GM19099 (cell line): ENCODE results near the gene SUSD6.

Source experiments
- POLR2A ChIP-seq: IDR thresholded peaks from 3 replicates; pipeline ENCODE4 v1.6.1; 2011; ENCODE audit warnings: low read depth; ENCODE audit not compliant: insufficient read length; ENCODE audit errors: extremely low read depth

Gene SUSD6

GRCh38 chr14:69719501-69719951 lies 108.1 kb downstream of the SUSD6 start:
- no peak for TF ChIP-seq POLR2A

DNA sequence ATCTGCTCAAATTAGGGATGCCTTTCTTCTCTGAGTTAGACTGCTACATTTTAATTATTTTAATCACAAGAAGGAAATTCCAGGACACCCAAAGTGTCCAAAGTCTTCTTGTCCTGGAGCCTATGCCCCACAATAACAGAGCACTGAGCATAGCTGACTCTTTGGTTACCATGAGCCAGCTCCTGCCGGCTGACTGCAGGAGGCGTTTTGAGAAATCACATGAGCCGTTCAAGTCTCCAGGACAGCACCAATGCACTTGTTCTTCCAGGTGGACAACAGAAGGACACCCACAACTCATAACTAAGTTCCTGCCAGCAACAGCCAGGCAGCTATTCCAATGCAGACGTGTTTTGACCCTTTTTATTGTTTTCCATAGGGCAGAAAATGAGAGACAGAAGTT lies 109.5 kb downstream of the SUSD6 start:
- TF ChIP-seq POLR2A = no peak

DNA sequence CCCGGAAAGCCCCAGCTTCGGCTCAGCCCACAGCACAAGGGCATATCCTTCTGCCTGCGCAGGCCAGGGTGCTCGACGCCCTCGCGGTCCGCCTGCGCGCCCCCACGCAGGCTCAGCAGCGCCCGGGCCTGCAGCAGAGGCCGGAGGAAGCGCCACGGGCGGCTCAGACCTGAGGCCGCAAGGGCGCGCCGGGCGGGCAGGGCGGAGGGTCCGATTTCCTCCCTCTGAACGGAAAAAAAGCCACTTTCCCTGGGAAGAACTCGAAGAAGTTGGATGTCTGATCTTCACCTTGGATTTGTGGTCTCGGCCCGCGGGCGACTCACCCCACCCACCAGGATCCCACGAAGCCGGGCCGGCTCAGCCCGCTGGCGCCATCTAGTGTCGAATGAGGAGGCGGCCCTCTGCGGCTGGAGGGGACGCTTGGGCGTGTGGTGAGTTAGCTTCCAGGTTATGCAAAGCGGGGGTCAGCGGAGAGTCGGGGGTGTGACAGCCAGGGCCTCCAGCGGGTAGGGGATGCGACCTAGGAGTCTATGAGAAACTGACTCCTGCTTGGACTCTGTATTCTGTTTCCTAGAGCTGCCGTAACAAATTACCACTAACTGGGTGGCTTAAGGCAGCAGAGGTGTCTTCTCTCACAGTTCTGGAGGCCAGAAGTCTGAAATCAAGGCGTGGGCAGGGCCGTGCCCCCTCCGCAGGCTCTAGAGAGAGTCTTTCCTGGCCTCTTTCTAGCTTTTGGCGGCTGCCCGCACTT lies 115.5 kb downstream of the SUSD6 start:
- no peak for TF ChIP-seq POLR2A

DNA sequence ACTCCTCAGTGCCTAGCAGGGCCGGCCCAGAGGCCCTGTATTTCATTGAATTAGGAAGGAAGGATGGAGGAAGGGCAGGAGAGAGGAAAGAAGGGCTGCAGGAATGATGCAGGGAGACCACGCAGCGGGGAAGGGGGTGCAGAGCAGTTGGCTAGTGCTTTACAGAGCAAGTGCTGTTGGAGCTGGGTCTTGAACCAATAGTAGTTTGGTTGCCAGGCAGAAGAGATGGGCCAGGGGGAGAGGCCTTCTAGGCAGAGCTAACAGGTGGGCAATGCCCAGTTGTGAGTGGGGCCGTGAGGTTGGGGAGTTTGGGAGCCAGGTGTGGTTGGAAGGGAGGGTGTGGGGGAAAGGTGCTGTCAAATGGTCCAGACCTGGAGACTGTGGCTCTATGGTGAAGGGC lies 116.5 kb downstream of the SUSD6 start:
- no peak for TF ChIP-seq POLR2A

DNA sequence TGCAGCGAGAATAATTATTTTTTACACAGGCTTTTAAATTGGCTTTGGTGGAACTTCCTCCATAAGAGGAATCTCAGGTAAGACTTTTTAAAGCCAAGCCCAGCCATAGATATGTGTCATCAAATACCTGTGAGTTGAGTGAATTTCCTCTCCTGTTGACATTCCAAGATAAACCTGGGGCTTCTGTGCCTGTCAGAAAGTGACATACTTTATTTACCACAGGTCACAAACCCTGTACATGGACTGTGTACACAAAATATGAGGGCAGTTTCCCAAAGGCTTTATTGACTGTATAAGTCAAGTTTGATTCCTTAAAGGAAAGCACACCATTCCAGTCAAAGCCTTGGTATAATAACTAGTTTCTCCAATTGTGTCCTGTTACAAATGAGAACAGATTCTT lies 129.7 kb downstream of the SUSD6 start:
- no peak for TF ChIP-seq POLR2A

DNA sequence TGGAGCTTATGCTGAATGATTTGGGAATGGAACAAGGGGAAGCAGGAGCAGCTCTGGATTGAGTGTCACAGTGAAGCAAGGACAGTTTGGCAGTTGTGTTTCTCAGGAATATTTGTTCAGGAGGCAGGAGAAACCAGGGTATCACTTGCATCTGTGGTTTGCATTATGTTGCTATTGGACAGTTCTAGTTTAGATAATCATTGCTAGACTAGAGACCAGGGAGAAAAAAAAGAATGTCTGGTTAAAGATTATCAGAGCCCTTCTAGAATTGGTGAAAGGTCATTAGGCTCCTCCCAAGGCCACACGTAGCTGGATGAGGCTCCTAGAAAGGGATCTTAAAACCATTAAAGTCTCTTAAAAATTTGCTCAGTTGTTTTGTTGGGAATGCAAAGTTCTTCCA lies 138.6 kb downstream of the SUSD6 start:
- no peak for TF ChIP-seq POLR2A

DNA sequence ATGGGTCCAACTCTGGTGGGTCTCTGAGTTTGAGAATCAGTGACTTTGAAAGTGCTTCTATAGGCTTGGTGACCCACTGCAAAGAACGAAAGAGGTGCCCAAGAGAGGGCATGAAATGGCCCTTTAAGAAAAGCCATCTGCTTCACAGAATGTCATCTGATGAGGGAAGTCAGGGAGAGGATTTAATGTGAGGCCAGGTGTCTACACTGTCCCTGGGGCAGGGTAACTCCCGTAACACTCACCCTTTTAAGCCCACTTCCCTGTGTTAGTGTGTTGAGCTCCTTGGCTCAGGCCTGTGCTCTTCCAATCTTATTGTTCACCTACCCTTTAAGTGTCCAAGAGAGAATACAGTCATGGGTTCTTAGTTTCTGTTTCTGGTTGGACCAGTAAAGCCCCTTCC lies 139.1 kb downstream of the SUSD6 start:
- no peak for TF ChIP-seq POLR2A

- TF ChIP-seq POLR2A = no peak
These were observed 141.4 kb downstream of the SUSD6 start for GRCh38 chr14:69752773-69753172.

DNA sequence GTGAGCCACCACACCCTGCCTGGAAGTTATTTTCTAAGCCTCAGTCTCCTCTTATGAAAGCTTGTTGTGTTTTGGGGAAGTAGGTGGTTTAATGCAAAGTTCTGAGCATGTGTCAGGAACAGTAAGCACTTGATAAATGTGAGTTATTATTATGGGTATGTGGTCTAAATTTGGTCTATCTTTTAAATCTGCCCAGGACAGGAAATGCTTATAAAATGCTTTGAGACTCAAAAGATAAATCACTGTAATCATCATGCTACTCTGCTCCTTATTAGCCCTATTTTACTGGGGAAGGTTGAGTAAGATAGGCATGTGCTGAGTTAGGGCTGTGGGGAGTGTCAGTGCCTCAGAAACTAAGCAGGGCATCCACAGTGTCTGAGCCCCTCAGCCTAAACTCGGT lies 142.5 kb downstream of the SUSD6 start:
- TF ChIP-seq POLR2A = no peak

DNA sequence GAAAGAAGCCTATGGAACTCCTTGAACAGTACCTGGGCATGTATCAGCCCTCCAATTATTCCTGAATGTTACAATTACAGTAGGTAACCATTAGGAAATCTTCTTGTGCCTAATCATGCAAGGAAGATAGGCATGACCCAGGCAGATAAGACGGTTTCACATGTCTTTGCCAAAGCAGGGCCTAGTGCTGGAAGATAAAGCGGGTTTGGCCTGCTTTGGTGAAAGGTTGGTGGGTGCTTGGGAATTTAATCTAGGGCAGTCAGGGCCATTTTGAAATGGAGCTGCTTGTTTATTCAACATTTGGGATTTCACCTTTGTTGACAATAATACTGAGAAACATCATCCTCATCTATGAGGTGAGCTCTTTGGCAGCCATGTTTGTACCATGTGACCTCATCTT lies 143.1 kb downstream of the SUSD6 start:
- TF ChIP-seq POLR2A = no peak

DNA sequence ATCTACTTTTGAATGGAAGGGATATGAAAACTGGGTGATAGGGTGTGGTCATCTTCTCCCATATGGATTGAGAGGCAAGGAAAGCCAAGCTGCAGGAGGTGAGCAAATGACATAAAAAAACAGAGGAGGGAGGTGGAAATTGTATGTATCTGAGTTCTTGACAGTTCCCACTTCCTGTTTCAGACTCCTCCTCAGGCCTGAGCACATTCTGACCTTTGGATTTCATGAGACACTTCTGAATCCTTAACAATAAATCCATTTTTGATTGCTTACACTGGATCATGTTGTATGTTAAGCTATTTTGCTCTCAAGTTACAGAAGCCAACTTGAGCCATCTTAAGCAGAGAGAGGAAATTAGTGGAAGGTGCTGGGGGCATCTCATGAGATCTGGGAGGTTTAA lies 143.9 kb downstream of the SUSD6 start:
- no peak for TF ChIP-seq POLR2A

DNA sequence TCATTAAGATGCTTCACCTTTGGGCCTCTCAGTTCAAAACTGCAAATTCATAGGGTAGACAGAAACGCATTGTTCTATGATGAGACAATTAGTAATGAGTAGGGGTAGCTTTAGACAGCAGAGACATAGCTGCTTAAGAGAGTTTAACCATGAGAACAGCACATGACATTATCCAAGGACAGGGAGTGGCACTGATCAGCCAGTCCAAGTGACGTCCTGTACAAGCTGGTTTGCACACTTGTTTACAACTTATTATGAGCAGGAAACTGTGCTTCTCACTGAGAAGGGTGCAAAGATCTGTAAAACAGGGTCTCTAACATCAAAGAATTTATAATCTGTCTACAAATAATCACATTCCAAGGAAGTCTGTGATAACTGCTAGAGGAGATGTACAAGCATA lies 144.4 kb downstream of the SUSD6 start:
- TF ChIP-seq POLR2A = no peak

GRCh38 chr14:69756298-69756697 lies 144.9 kb downstream of the SUSD6 start:
- TF ChIP-seq POLR2A = no peak

GRCh38 chr14:69760810-69761209 lies 149.4 kb downstream of the SUSD6 start:
- TF ChIP-seq POLR2A = no peak

DNA sequence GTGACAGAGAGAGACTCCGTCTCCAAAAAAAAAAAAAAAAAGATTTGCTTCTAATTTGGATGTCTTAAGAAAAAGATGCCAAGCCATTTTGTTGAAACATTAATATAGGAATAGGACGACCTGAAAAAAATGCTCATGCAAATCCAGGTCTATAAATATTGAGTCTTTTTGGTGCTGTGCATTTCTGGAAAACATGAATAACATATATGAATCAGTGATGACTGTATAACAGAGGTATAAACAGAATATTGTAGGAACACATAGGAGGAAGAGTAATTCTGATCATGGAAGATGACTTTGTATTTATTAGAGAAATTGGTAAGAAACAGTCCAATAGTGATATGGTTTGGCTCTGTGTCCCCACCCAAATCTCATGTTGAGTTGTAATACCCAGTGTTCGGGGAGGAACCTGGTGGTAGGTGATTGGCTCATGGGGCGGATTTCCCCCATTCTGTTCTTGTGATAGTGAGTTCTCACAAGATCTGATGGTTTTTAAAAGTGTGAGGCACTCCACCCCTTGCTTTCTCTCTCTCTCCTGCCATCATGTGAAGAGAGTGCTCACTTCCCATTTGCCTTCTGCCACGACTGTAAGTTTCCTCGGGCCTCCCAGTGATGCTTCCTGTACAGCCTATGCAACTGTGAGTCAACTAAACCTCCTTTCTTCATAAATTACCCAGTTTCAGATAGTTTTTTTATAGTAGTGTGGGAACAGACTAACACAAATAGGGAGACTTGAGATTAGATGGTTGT lies 152.5 kb downstream of the SUSD6 start:
- TF ChIP-seq POLR2A = no peak
